ENCODE measurements around the gene OPRD1.

OPRD1 gene

GRCh38 chr1:28885472-28885877 is 73.5 kb downstream of the OPRD1 start:
- DNase-seq (ENCODE audit: low read depth), result no peak

- no peak for DNase-seq (ENCODE audit: low read depth)
These were observed 74.2 kb downstream of the OPRD1 start for GRCh38 chr1:28885977-28886730.

GRCh38 chr1:28886731-28887418 is 74.9 kb downstream of the OPRD1 start:
- no peak for DNase-seq (ENCODE audit: low read depth)

- DNase-seq (ENCODE audit: low read depth), result no peak
These were observed 75.5 kb downstream of the OPRD1 start for GRCh38 chr1:28887419-28887834.

GRCh38 chr1:28887835-28888682 is 76.1 kb downstream of the OPRD1 start:
- no peak for DNase-seq (ENCODE audit: low read depth)

GRCh38 chr1:28888915-28889314 is 76.9 kb downstream of the OPRD1 start:
- DNase-seq (ENCODE audit: low read depth), result no peak

GRCh38 chr1:28889357-28889756 is 77.4 kb downstream of the OPRD1 start:
- no peak for DNase-seq (ENCODE audit: low read depth)

- no peak for DNase-seq (ENCODE audit: low read depth)
These were observed 78.5 kb downstream of the OPRD1 start for GRCh38 chr1:28890435-28890834.

GRCh38 chr1:28890836-28891235 is 78.9 kb downstream of the OPRD1 start:
- DNase-seq (ENCODE audit: low read depth), result no peak

- no peak for DNase-seq (ENCODE audit: low read depth)
These were observed 79.3 kb downstream of the OPRD1 start for GRCh38 chr1:28891256-28891655.

GRCh38 chr1:28893403-28894102 is 81.6 kb downstream of the OPRD1 start:
- DNase-seq (ENCODE audit: low read depth), result peak; percentile 30

GRCh38 chr1:28894785-28895184 is 82.8 kb downstream of the OPRD1 start:
- no peak for DNase-seq (ENCODE audit: low read depth)

- DNase-seq (ENCODE audit: low read depth), result no peak
These were observed 84.1 kb downstream of the OPRD1 start for GRCh38 chr1:28895896-28896608.

GRCh38 chr1:28896609-28896986 is 84.6 kb downstream of the OPRD1 start:
- no peak for DNase-seq (ENCODE audit: low read depth)

- DNase-seq (ENCODE audit: low read depth), result no peak
These were observed 85.8 kb downstream of the OPRD1 start for GRCh38 chr1:28897789-28898188.

GRCh38 chr1:28898405-28898881 is 86.5 kb downstream of the OPRD1 start:
- DNase-seq (ENCODE audit: low read depth), result no peak

- no peak for DNase-seq (ENCODE audit: low read depth)
These were observed 87.3 kb downstream of the OPRD1 start for GRCh38 chr1:28899267-28899666.

- no peak for DNase-seq (ENCODE audit: low read depth)
These were observed 88.6 kb downstream of the OPRD1 start for GRCh38 chr1:28900562-28900961.

- DNase-seq (ENCODE audit: low read depth), result no peak
These were observed 90.8 kb downstream of the OPRD1 start for GRCh38 chr1:28902738-28903137.

GRCh38 chr1:28905921-28906666 is 94.1 kb downstream of the OPRD1 start:
- DNase-seq (ENCODE audit: low read depth), result no peak

GRCh38 chr1:28909198-28909597 is 97.2 kb downstream of the OPRD1 start:
- no peak for DNase-seq (ENCODE audit: low read depth)
